ENCODE data around the gene SLC30A7.
A peak's percentile ranks its signal among the peaks of the same experiment; 100 is the strongest.
"Not testable (repeated sequence)": the region's sequence is repeated elsewhere in the genome, so short reads cannot be mapped to it uniquely, and the experiment has no call there.

Gene SLC30A7, protein sequence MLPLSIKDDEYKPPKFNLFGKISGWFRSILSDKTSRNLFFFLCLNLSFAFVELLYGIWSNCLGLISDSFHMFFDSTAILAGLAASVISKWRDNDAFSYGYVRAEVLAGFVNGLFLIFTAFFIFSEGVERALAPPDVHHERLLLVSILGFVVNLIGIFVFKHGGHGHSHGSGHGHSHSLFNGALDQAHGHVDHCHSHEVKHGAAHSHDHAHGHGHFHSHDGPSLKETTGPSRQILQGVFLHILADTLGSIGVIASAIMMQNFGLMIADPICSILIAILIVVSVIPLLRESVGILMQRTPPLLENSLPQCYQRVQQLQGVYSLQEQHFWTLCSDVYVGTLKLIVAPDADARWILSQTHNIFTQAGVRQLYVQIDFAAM

GRCh38 chr1:100895540-100896480 is at the start of gene SLC30A7:
SLC30A7 (plus strand) TSS chr1:100896090; CDS start chr1:100896263, 173 bp downstream.
- DNase-seq (ENCODE audit: low spot score), result peak; percentile 92

- no peak for DNase-seq (ENCODE audit: low spot score)
These were observed 48.4 kb upstream of the SLC30A7 start for GRCh38 chr1:100847361-100848082.

- DNase-seq (ENCODE audit: low spot score), result no peak
These were observed 44.2 kb upstream of the SLC30A7 start for GRCh38 chr1:100851726-100852125.

DNA sequence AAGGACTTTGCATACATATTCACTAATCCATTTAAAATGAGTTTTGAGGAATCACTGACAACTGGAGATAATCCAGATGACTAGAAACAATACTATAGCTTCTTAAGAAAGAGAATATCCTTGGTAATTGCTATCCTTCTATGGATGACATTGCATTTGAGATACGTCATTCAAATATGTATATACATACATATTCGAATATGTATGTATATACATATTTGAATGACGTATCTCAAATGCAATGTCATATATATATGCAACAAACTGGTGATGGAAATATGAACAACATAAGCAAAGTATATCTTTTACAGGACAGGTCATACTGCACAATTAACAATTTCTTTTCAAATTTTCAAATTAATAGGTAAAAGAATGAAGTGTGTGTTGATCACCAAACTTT is 42.9 kb upstream of the SLC30A7 start:
- DNase-seq (ENCODE audit: low spot score), result no peak

GRCh38 chr1:100855116-100855515 is 40.8 kb upstream of the SLC30A7 start:
- DNase-seq (ENCODE audit: low spot score), result not testable (repeated sequence)

DNA sequence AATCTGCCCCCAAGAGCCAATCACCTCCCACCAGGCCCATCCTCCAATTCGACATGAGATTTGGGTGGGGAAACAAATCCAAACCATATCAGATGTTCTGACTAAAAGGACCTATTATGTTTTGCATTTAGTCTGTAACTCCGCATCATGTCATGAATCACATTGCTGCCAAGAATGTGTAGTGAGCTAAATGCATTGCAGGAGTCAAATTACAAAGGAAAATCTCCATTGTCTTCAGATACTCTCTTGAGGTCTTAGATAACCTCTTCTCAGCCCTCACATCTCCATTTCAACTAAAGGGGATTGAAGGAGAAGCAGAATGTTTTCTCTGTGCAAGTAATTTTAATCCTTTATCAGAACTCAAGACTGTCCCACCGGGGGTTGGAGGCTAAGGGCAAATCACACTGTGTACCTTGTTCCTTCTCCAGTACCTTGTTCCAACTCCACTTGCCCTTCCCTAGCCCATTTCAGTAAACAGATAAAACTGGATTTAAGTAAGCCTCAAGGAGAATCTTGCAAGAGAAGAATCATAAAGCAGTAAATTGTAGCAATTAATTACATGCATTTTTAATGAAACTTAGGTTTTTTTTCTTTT is 35.4 kb upstream of the SLC30A7 start:
- no peak for DNase-seq (ENCODE audit: low spot score)

DNA sequence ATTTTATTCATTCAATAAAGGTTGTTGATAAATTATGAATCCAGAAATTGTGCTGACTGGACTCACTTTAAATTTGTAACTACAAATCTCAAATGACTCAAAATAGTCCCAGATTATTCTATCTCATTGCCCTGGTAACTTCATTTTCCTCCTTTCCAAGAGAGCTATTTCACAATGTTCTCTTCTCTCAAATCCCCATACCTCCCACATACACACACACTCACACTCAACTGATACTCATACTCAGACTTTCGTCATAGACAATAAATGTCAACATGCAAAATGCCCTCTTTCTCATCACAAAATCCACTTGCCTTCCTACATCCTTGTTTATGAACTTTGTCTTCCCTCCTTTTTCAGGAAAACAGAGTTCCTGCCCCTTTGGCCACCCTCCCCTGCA is 34.5 kb upstream of the SLC30A7 start:
- no peak for DNase-seq (ENCODE audit: low spot score)

- DNase-seq (ENCODE audit: low spot score), result no peak
These were observed 33.3 kb upstream of the SLC30A7 start for GRCh38 chr1:100862591-100862990.

- DNase-seq (ENCODE audit: low spot score), result peak; percentile 12
These were observed 29.6 kb upstream of the SLC30A7 start for GRCh38 chr1:100866041-100866900.

DNA sequence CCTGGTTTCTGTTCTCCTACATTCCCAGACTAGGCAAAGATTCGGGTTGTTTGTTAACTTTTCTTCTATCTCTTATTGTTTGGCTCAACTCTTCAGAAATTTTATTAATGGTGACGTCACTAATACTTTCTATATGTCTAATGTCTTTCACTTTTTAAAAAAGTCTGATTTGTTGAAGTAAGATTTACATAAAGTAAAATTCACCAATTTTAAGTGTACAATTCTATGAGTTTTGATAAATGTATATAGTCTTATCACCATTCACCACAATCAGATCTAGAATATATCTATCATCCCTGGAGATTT is 29.0 kb upstream of the SLC30A7 start:
- DNase-seq (ENCODE audit: low spot score), result no peak

DNA sequence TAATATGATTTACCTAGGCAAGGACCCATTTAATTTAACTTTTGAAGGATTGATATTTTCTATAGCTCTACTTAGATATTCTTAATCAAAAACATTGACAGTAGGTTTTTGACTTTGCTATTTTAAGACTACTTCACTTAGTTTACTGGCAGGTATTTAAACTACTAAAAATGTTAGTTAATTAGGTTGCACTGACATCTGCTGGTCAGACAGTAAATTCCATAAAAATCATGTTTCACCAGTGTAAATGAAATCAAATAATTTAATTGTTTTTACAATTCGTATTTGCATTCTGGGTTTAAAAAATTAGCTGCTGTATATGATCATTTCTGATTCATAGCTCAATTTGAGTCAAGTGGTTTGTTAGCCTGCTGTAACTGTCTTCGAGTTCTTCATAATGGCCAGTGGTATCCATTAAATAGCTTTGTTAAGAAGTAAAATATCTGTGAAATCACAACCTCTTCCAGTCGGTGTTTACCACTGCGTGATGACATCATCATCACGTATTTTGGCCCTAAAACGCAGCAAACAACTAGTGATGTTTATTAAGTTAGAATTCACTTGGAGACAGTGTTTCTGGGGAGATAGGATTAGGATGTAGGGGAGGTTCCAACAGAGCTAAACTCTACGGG is 27.4 kb upstream of the SLC30A7 start:
- peak; percentile 34 for DNase-seq (ENCODE audit: low spot score)

GRCh38 chr1:100869996-100870395 is 25.9 kb upstream of the SLC30A7 start:
- no peak for DNase-seq (ENCODE audit: low spot score)

- no peak for DNase-seq (ENCODE audit: low spot score)
These were observed 21.5 kb upstream of the SLC30A7 start for GRCh38 chr1:100874433-100874832.

GRCh38 chr1:100875228-100875627 is 20.7 kb upstream of the SLC30A7 start:
- no peak for DNase-seq (ENCODE audit: low spot score)

DNA sequence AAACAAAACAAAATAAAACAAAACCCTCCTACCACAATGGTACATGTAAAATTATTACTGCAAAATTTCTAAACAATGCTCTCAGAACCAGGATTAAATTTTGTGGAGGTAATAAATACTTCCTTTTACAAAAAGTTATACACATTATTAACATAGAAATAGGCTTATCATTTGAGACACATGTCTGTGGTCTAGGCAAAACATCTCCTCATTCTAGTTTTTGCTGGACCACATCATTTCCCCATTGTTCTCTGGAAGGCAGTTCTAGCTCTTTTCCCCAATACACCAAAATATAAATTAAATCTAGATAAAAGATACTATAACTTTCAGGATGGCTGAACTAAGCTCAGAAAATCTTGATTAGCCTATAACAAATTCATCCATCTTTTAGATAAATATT is 19.6 kb upstream of the SLC30A7 start:
- DNase-seq (ENCODE audit: low spot score), result no peak

- no peak for DNase-seq (ENCODE audit: low spot score)
These were observed 16.5 kb upstream of the SLC30A7 start for GRCh38 chr1:100879422-100879821.

DNA sequence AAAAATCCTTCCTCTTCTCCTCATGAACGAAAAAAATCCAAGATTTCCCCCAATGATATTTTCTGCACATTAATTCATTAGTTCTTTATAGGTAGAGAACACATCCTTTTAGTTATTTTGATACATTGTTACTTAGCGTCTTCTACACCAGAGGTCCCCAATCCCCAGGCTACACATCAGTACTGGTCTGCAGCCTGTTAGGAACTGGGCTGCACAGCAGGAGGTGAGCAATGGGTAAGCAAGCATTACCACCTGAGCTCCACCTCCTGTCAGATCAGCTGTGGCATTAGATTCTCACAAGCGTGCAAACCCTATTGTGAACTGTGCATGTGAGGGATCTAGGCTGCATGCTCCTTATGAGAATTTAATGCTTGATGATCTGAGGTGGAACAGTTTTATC is 14.2 kb upstream of the SLC30A7 start:
- no peak for DNase-seq (ENCODE audit: low spot score)

GRCh38 chr1:100882698-100883097 is 13.2 kb upstream of the SLC30A7 start:
- no peak for DNase-seq (ENCODE audit: low spot score)

GRCh38 chr1:100883963-100884362 is 11.9 kb upstream of the SLC30A7 start:
- DNase-seq (ENCODE audit: low spot score), result peak; percentile 46

- DNase-seq (ENCODE audit: low spot score), result not testable (repeated sequence)
These were observed 6.9 kb upstream of the SLC30A7 start for GRCh38 chr1:100889007-100889406.
